Adipose tissue (tissue), 3 donors: ENCODE data around the gene ZNF618. TPM values are rescaled to one million over a fixed set of nuclear protein-coding genes. Genes with fewer than 3 reads are reported as not detected.

Experiments used
- H3K27ac ChIP-seq: one replicate; pipeline ENCODE4 v1.5.1; 2013; ENCODE audit warnings: low read depth, low read length
- WGBS, 3 donors: extraction: QIAGEN DNeasy Blood & Tissue Kit; methylation state at CpG; one replicate each; pipeline ENCODE4 v1.1.7; 2013; 5-methylcytosine and 5-hydroxymethylcytosine counted together
- polyA plus RNA-seq, 3 donors: library from polyadenylated mRNA; stranded (reverse); fragments of 200-250 nt; gene quantifications; one replicate each; pipeline ENCODE4 v1.2.3, GENCODE V29; 2013
- donor health status: healthy with polysubstance abuse.
- donor health status: Bipolar disorder and iron deficiency.
- donor health status: healthy.

The ZNF618 gene
- polyA plus RNA-seq, 3 donors = 2.6 to 3.9 (median 2.6) TPM

GRCh38 chr9:114100536-114100935, 224.4 kb downstream of the ZNF618 start:
- 75 to 83% (median 80%) methylated on average over 1 of the region's 1 CpG for WGBS, 3 donors
- H3K27ac ChIP-seq = no peak overlapping the region

- no peak overlapping the region for H3K27ac ChIP-seq
These were observed 226.4 kb downstream of the ZNF618 start for GRCh38 chr9:114102484-114102883.

- 50 to 70% (median 56%) methylated on average over 5 of the region's 5 CpGs for WGBS, 3 donors
- no peak overlapping the region for H3K27ac ChIP-seq
These were observed 229.1 kb downstream of the ZNF618 start for GRCh38 chr9:114105236-114105635.

Other genes starting within 250 kb of the ZNF618 start
- gene AMBP, start 202.0 kb downstream of the ZNF618 start, polyA plus RNA-seq = 10 to 100 TPM in 1 of 3 donors, under 1 TPM in 1, not detected in 1; 0.16 to 57.3 TPM
- gene KIF12, start 223.0 kb downstream of the ZNF618 start, polyA plus RNA-seq = 10 to 100 TPM in 1 of 3 donors, 1 to 10 TPM in 1, under 1 TPM in 1; 0.22 to 38.8 (median 1.0) TPM